Fibroblast of mammary gland (primary cell): ENCODE results near the gene BCL2L12.
A peak's percentile ranks its signal among the peaks of the same experiment; 100 is the strongest.
"Not testable (repeated sequence)": the region's sequence is repeated elsewhere in the genome, so short reads cannot be mapped to it uniquely, and the experiment has no call there.

ENCODE experiments used
- DNase-seq: peaks from one replicate; pipeline ENCODE4 v3.0.0-alpha.2; 2010; ENCODE audit warnings: low read depth
- H3K4me3 ChIP-seq: 2 replicates; pipeline ENCODE4 v1.5.1; 2011; ENCODE audit warnings: low read depth, mild to moderate bottlenecking, low read length, moderate library complexity; ENCODE audit not compliant: control insufficient read depth
- TF ChIP-seq, protein P1 (sequence below): conservative IDR thresholded peaks from 2 replicates; pipeline ENCODE4 v1.5.1; 2011; ENCODE audit warnings: low read depth, low read length, inconsistent platforms; ENCODE audit not compliant: control insufficient read depth, insufficient read depth

The BCL2L12 gene

DNA sequence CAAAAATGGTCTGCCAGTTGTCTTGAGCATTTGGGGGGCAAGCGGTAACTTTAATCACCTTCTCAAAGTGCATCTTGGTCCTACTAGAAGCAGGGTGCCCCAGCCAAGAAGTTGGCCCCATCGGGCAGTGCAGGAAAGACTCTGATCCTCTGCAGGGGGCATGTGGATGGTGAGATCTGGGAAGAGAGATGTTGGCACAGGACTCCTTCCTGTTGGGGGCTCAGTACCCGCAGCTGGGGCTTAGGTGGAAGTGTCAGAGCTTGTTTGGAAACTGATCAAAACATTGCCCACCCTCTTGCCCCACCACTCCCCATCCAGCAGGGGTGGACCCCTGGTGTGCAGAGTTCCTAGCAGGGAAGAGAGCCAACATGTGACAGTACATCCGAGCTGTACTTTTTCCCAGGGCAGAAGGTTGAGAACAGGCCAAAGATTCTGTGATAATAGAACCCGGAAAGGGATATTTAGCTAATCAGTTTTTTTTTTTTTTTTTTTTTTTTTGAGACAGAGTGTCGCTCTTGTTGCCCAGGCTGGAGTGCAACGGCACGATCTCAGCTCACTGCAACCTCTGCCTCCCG, 34.6 kb upstream of the BCL2L12 start:
- no peak for DNase-seq
- TF ChIP-seq, protein P1, sequence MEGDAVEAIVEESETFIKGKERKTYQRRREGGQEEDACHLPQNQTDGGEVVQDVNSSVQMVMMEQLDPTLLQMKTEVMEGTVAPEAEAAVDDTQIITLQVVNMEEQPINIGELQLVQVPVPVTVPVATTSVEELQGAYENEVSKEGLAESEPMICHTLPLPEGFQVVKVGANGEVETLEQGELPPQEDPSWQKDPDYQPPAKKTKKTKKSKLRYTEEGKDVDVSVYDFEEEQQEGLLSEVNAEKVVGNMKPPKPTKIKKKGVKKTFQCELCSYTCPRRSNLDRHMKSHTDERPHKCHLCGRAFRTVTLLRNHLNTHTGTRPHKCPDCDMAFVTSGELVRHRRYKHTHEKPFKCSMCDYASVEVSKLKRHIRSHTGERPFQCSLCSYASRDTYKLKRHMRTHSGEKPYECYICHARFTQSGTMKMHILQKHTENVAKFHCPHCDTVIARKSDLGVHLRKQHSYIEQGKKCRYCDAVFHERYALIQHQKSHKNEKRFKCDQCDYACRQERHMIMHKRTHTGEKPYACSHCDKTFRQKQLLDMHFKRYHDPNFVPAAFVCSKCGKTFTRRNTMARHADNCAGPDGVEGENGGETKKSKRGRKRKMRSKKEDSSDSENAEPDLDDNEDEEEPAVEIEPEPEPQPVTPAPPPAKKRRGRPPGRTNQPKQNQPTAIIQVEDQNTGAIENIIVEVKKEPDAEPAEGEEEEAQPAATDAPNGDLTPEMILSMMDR: no peak
- no peak overlapping the region for H3K4me3 ChIP-seq

DNA sequence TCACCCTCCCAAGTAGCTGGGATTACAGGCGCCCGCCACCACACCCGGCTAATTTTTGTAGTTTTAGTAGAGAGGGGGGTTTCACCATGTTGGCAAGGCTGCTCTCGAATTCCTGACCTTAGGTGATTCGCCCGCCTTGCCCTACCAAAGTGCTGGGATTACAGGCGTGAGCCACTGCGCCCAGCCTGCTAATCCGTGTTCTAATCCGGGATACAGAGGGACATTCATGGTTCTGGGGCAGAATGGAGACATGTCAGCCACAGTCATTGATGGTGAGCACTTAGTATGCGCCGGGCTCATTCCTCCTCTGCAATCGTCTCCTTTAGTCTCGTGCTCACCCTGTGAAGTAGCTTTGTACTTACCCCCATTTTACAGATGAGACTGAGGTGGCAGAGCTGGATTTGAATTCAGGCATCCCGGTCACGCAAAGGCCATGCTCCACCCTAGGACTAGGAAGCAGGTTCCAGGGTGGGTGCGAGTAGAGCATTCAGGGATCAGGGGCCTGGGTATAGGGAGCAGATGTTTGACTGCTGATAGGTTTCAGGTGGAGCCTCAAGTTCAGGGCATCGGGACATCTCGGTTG, 34.0 kb upstream of the BCL2L12 start:
- no peak overlapping the region for H3K4me3 ChIP-seq
- TF ChIP-seq, protein P1: no peak
- DNase-seq: no peak

DNA sequence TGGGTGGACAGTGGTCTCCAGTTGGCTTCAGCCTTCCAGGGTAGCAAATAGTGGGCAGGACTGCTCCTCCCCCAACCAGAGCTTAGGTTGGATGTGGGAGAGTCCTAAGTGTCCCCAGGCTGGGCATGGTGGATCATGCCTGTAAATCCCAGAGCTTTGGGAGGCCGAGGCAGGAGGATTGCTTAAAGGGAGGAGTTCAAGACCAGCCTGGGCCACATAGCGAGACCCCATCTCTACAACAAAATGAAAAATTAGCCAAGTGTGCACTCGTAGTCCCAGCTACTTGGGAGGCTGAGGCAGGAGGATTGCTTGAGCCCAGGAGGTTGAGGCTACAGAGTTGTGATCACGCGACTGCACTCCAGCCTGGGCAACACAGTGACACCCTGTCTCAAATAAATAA, 33.2 kb upstream of the BCL2L12 start:
- TF ChIP-seq, protein P1: no peak
- no peak overlapping the region for H3K4me3 ChIP-seq
- no peak for DNase-seq

DNA sequence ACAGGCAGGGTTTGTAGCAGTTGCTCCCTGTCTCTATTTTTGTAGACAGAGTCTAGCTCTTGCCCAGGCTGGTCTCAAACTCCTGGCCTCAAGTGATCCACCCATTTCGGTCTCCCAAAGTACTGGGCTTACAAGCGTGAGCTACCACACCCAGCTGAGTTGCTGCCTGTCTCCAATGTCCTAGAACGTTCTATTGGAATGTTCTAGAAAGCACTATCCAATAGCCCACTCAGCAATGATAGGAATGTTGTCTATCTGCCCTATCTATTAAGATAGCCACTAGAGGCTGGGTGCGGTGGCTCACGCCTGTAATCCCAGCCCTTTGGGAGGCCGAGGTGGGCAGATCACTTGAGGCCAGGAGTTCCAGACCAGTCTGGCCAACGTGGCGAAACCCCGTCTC, 32.5 kb upstream of the BCL2L12 start:
- H3K4me3 ChIP-seq, DNase-seq: not testable (repeated sequence)

DNA sequence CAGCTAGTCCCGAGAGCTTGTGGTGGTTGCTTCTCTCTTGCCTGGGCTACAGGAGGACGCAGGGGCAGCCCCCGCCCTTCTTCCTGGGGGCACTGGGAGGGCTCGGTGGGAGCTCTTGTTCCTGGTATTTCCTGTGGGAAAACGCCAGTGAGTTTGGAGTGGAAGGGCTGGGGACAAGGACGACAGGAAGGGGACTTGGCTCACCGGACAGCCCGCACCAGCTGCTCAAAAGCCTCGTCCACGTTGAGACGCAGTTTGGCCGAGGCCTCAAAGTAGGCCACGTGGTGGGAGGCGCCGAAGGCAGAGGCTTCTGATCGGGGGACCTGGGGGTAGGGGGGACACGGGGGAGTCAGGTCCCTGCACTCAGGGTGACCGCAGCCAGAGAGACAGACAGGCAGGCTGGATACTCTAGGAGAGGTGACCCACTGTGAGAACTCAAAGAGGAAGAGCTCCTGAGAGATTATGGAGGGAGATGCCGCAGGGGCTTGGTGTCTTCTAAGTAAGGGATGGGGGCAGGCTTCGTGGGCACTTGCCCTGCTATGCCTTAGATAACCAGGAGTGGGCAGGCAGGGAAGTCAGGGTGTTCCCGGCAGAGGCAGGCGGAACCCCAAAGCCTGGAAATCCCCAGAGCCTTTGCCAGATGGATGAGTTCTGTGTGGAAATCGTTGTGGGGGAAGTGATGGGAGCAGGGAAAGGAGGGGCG, 30.1 kb upstream of the BCL2L12 start:
- H3K4me3 ChIP-seq: no peak overlapping the region
- DNase-seq: peak; percentile 20
- TF ChIP-seq, protein P1: no peak

DNA sequence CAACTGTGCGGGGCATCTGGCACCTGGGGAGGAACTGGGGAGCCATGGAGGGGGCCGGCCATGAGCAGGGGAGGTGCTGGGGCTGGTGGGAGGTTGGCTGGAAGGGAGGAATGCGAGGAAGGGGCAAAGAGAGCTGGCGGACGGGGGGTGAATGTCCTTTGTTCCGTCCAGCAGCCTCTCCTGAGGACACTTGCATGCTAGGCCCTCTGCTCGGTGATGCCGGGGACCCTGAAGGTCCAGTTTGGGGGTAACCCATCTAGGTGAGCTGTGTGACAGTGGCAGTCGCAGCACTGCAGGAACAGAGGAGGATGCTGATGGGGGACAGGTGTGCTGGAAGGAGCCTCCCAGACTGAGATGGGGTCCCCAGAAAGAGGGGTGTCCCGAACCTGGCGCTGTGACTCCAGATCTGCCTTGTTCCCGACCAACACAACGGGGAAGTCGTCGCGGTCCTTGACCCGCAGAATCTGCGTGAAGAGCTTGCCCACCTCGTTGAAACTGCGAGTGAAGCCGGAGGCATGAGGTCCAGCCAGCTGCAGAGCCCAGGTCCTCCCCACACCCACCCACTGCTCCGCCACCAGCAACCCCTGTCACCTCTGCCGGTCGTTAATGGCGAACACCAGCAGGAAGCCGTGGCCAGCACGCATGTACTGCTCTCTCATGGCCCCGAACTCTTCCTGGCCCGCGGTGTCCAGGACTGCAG, 29.4 kb upstream of the BCL2L12 start:
- DNase-seq: no peak
- H3K4me3 ChIP-seq: no peak overlapping the region
- TF ChIP-seq, protein P1: no peak
